ENCODE results near the gene HIBADH.
A peak's percentile ranks its signal among the peaks of the same experiment; 100 is the strongest.

Gene HIBADH

DNA sequence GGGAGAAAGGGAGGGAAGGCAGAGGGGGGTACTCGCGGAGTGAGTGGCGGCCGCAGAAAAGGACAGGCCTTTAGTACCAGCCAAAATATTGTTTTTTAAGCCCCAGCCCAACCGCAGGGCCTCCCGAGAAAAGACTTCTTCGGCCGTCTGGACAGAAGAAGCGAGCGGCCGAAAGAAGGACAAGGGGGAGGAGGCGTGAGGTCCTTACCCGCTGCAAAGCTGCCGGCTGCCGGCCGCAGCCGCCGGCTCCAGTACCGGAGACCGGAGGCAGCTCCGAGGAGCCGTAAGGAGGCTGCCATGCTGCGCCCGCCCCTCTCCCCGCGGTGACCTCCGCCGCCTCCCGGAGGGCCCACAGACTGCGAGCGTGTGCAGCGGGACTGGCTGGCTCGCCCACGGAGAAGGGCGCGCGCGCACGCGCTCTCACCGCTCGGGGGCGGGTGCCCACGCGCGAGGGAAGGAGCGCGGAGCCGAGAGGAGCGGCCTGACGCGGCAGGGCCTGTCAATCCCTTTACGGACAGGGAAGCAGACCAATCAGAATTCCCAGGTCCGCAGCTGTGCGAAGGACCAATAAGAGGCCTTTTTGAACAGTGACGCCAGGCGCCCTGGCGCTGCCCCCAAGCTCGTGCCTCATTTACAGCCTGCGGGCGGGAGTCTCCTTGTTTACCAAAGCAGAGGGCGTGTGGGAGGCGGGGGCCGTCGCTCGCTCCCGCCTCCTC, at the start of gene HIBADH:
Gene HIBADH, minus strand, starts transcription at position 394 of the 716 bp plus-strand sequence. Its CDS starts 95 bp downstream, at position 299.
- TF ChIP-seq GATA3 (IDR thresholded peaks at IDR 0.05; ENCODE audit: low read depth, low read length) (no peak), GATA2 (IDR thresholded peaks at IDR 0.05; ENCODE audit: low read depth, low read length) (no peak)

DNA sequence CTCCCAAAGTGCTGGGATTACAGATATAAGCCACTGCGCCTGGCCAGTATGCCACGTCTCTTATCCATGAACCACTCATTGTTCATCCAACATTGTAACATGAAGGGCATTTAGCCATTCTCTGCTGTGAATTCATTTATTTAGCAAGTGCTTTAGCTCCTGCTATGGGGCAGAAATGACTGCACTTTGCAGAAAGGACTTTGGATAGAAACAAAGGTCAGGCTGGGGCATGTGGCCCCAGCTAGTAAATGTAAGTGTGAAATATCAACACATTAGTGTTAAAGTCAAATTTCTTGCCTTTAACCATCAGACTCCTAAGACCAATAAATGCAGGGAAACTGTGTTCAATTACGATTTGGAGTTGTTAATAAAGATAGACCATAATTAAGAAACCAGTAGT, 49.5 kb upstream of the HIBADH start:
- TF ChIP-seq GATA3 (IDR thresholded peaks at IDR 0.05; ENCODE audit: low read depth, low read length) (no peak), GATA2 (IDR thresholded peaks at IDR 0.05; ENCODE audit: low read depth, low read length) (no peak)

DNA sequence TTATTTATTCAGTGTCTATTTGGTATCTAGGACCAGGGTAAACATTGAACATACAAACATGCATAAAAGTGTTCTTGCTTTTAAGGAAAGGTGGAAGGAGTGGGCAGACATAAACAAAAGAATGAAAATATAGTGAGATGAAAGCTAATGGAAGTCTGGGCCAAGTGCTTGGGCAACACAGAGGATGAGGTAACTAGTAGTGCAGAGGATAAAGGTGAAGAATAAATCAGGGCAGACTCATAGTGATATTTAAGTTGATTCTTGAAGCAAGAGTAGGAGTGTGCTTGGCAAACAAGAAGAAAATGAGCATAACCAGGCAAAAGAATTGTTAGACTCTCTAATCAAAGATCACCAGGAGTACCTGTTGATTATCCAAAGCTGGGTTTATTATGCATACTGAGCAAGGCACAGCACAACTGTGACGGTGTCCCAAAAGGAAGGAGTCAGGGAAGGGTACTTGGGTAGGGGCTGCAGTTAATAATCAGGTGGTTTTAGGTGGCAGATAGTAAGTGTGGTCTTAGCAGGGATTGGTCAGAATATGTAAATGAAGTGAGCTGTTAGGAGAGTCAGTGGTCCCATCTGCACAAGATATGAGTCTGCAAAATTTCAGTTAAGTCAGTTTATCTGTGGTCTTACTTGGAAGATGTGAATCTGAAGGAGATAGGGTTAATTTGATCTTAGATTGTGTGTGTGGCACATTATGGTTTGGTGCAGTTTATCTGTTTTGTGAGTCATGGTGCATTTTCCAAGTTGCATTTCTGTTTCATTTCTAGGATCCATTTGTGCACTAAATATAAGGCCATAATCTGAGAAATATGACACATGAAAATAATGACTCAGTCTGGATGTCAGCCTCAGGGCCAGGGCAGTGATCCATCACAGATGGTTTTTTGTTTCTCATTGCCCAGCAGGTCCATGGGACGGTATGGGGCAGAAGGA, 46.7 kb upstream of the HIBADH start:
- TF ChIP-seq GATA3 (IDR thresholded peaks at IDR 0.05; ENCODE audit: low read depth, low read length), result peak; percentile 51; the same call in 1 of the 2 replicates
- peak; percentile 24; the same call in 1 of the 2 replicates for TF ChIP-seq GATA2 (IDR thresholded peaks at IDR 0.05; ENCODE audit: low read depth, low read length)

DNA sequence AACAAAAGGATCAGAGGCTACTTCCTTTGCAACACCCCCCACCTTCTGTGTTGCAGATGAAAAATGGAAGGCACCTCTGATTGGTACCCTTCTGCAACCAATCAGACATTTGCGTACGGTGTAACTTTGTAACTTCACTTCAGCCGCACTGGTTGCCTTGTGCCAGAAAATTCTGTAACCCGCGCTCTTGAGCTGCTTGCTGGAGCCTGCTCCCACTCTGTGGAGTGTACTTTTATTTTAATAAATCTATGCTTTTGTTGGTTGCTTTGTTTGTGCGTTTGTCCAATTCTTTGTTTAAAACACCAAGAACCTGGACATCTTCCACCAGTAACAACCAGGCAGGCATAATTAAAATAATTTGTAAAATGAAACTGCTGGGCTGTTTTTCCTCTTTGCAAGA, 45.8 kb upstream of the HIBADH start:
- no peak for TF ChIP-seq GATA3 (IDR thresholded peaks at IDR 0.05; ENCODE audit: low read depth, low read length)
- TF ChIP-seq GATA2 (IDR thresholded peaks at IDR 0.05; ENCODE audit: low read depth, low read length), result no peak

DNA sequence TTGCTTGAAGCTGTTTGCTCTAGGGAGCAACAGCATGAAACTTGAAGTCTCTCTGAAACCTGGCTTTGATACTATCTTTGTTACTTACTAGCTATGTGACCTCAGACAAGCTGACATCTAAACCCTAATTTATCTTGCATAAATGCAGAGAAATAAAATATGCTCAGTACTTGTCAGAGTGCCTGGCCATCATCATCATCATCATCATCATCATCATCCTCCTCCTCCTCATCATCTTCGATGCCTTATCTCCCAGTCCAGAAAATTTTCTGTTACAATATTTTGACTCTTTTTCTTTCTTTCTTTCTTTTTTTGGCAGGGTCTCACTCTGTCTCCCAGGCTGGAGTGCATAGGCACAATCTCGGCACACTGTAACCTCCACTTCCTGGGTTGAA, 42.5 kb upstream of the HIBADH start:
- TF ChIP-seq GATA2 (IDR thresholded peaks at IDR 0.05; ENCODE audit: low read depth, low read length), result no peak

DNA sequence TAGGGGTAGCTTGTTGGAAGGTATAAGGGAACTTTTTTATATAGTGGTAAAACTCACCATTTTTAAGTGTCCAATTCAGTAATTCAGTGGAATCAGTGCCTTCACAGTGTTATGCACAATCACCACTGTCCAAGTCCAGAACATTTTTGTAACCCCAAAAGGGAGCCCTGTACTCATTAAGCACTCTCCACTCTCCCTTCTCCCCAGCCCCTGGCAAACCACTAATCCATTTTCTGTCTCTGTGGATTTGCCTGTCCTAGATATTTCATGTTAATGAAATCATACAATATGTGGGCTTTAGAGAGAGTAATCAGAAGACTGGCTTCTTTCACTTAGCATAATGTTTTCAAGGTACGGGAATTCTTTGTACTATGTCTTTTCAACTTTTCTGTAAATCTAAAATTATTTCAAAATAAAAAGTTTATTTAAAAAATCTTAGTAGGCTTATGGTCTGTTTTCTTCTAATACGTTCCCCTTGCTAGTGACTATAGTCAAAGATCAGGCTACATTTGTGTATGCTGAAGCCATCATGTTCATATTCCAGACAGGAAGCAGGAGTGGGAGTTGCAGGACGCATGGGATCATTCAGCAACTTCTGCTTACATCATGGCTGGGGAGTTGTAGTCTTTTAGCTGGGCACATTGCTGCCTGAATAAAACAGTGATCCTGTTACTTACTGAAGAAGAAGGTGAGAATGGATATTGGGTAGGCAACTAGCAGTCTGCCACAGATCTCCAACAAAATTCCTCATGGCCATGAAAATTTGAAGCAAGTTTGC, 41.9 kb upstream of the HIBADH start:
- TF ChIP-seq GATA2 (IDR thresholded peaks at IDR 0.05; ENCODE audit: low read depth, low read length), result no peak
- no peak for TF ChIP-seq GATA3 (IDR thresholded peaks at IDR 0.05; ENCODE audit: low read depth, low read length)

DNA sequence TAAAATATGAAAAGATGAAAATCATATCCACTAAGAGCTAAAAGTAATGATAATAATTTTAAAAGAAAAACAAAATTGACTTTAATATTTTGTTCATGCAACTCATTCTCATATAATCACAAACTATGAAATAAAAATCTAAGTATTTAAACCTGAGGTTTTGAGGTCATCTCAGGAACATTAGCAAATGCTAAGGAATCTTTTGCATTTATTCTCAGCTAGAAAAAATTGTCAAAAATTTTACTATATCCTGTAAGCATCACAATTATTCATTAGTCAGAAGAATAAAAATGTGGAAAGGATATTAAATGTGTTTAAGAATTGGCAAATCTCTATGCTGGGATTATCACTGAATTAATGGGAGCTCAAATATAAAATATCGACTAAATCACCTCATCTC, 40.5 kb upstream of the HIBADH start:
- TF ChIP-seq GATA3 (IDR thresholded peaks at IDR 0.05; ENCODE audit: low read depth, low read length) (no peak), GATA2 (IDR thresholded peaks at IDR 0.05; ENCODE audit: low read depth, low read length) (no peak)

DNA sequence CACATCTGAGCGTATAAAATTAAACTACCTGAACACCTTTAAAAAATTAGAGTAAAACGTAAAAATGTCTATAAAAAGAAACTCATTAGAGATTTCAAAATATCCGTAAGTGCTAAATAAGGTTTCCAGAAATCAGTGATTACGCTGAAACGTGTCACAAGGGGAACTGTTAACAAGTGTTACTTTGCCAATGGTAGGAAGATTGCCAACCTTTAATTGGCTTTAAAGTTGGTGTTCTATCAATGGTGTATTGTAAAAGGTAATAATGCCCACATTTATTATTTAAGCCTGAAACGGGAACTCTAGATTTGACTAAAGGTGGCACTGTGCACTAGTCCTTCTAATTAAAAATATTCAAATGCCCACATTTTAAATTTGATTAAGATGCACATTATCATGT, 37.8 kb upstream of the HIBADH start:
- TF ChIP-seq GATA3 (IDR thresholded peaks at IDR 0.05; ENCODE audit: low read depth, low read length), result no peak
- no peak for TF ChIP-seq GATA2 (IDR thresholded peaks at IDR 0.05; ENCODE audit: low read depth, low read length)

DNA sequence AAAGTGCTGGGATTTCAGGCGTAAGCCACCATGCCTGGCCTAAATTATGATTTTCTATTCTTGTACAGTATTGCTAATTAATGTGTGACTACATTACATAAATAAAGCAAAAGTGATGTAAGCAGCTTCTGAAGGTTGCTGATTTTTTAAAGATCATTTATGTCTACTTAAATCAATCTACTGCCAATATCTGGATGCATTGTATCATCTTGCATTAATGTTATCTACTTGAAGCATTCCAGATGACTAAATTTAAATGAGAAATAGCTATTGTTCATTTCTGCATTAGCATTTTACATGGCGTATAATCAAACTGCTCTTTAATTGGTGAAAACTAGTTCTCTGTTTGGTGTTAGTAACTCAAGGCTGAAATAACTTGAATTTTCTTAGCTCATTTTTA, 37.1 kb upstream of the HIBADH start:
- TF ChIP-seq GATA3 (IDR thresholded peaks at IDR 0.05; ENCODE audit: low read depth, low read length) (no peak), GATA2 (IDR thresholded peaks at IDR 0.05; ENCODE audit: low read depth, low read length) (no peak)

DNA sequence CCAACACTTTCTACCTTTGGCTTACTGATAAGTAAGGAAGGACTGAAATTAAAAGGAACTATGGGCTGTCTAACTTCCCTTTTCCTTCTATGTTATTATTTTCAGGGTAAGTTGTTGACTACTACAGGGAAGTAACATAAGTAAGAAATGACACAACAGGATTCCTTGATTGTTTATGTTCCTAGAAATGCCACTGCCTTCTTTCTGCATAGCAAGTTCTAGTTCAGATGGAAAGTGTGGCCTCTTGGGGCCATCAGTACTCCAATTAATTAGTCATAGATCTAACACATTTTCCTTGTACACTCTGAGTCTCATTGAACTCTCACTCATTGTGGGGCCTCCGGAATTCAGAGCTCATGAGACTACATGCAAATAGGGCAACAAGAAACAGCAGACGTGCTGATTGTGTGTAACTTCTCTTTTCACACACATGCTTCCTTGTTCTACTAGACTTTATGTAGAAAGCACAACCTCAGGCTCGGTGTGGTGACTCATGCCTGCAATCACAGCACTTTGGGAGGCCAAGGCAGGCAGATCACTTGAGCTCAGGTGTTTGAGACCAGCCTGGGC, 35.3 kb upstream of the HIBADH start:
- no peak for TF ChIP-seq GATA3 (IDR thresholded peaks at IDR 0.05; ENCODE audit: low read depth, low read length)
- TF ChIP-seq GATA2 (IDR thresholded peaks at IDR 0.05; ENCODE audit: low read depth, low read length), result no peak

DNA sequence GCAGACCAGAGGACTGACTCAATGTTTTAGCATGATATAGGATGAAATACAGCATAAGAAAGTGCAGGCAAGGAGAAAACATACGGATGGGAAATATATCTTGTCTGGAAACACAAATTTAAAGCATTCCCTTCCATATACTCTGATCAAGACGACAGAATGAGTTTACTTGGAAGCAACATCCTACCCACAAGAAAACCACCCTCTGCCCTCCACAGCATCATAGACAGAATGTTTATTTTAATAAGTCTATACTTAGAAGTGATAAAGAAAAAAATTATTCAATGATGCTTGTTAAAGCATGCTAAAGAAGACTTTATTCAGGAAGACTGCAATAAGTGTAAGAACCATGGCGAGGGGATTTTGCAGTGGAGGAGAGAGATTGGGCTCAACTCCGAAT, 32.4 kb upstream of the HIBADH start:
- TF ChIP-seq GATA3 (IDR thresholded peaks at IDR 0.05; ENCODE audit: low read depth, low read length), result no peak
- no peak for TF ChIP-seq GATA2 (IDR thresholded peaks at IDR 0.05; ENCODE audit: low read depth, low read length)

DNA sequence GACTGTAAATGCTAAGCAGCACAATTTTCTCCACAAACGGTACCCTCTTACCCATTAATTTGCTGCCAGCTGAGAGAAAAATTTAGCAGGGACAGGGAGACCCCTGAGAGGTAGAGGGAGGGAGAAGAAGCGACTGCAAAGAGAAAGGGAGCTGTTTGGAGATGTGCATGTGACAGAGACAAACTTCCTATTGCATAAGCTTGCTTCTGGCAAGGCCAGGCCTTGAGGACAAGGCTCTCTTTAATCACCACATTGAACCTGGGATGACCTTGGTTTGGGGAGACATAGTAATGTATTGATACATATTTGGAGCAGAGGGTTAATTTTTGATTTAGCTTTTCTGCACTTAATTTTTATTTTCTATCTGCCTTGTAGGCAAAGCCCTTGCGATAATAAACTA, 31.1 kb upstream of the HIBADH start:
- TF ChIP-seq GATA3 (IDR thresholded peaks at IDR 0.05; ENCODE audit: low read depth, low read length) (no peak), GATA2 (IDR thresholded peaks at IDR 0.05; ENCODE audit: low read depth, low read length) (no peak)

DNA sequence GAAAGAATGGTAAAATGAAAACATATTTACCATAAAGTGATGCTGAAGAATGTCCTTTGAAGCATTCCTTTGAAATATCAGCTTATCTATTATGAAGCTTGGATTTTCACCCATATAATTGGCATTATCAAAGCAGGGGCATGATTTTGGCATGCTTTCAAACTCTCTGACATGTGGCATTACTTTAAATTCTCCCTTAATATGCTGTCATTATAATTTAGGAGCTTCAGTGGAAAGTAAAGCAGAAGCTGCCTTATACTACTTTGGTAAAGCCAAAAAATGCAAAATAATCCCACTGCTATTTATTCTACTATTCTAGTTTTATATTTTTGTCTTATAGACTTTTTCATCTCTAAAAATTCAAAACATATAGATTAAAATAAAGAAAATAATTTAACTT, 28.0 kb upstream of the HIBADH start:
- no peak for TF ChIP-seq GATA2 (IDR thresholded peaks at IDR 0.05; ENCODE audit: low read depth, low read length)
- TF ChIP-seq GATA3 (IDR thresholded peaks at IDR 0.05; ENCODE audit: low read depth, low read length), result no peak
